Tibial nerve (tissue), 4 donors: ENCODE measurements around the gene GADD45G. TPM values are rescaled to one million over a fixed set of nuclear protein-coding genes. Genes with fewer than 3 reads are reported as not detected.

Source experiments
- DNase-seq, 2 donors: peaks; one replicate each; pipeline ENCODE4 v3.0.0-alpha.2; 2019; ENCODE audit warnings: low spot score in 2 of 2
- H3K27ac ChIP-seq, 4 donors: fragments of 200-600 bp; sonication (generic) in 3 of 4; one replicate each; pipeline ENCODE4 v1.5.1; 2017 to 2019; ENCODE audit warnings: mild to moderate bottlenecking in 1 of 4
- H3K27me3 ChIP-seq, 2 donors: fragments of 200-600 bp; sonication (generic) in 1 of 2; one replicate each; pipeline versions ENCODE4 v1.5.1 to v1.6.0; 2017 to 2019
- H3K36me3 ChIP-seq, 3 donors: fragments of 200-600 bp; sonication (generic); one replicate each; pipeline ENCODE4 v1.5.1; 2018 to 2019
- H3K4me1 ChIP-seq, 4 donors: fragments of 200-600 bp; sonication (generic) in 3 of 4; one replicate each; pipeline ENCODE4 v1.5.1; 2017 to 2019
- H3K4me3 ChIP-seq, 4 donors: fragments of 200-600 bp; sonication (generic) in 3 of 4; one replicate each; pipeline ENCODE4 v1.5.1; 2017 to 2019; ENCODE audit warnings: mild to moderate bottlenecking in 1 of 4, moderate library complexity in 1 of 4
- H3K9me3 ChIP-seq, 4 donors: fragments of 200-600 bp; sonication (generic) in 3 of 4; one replicate each; pipeline ENCODE4 v1.5.1; 2017 to 2019
- CTCF ChIP-seq, 5 experiments: fragments of 200-600 bp in 3 of 5; fragments of 450-650 bp in 2 of 5; sonication (generic) in 3 of 5; IDR thresholded peaks; one replicate each; pipeline ENCODE4 v1.5.1; 2016 to 2019; ENCODE audit warnings: antibody characterized with exemption in 5 of 5, mild to moderate bottlenecking in 3 of 5, moderate library complexity in 2 of 5
- EP300 ChIP-seq, 2 donors: sonication (generic); formaldehyde crosslinking; IDR thresholded peaks; one replicate each; pipeline ENCODE4 v1.6.1; 2017; ENCODE audit warnings: antibody characterized with exemption in 2 of 2, mild to moderate bottlenecking in 1 of 2
- POLR2A ChIP-seq, 2 donors: fragments of 450-650 bp; IDR thresholded peaks; one replicate each; pipeline ENCODE4 v1.6.1; 2017; ENCODE audit warnings: antibody characterized with exemption in 2 of 2, mild to moderate bottlenecking in 2 of 2, moderate library complexity in 2 of 2
- WGBS, 2 donors: methylation state at CpG; one replicate each; pipeline ENCODE4 v1.1.5; 2018; 5-methylcytosine and 5-hydroxymethylcytosine counted together
- total RNA-seq, 4 donors: library from RNA; depleted of rRNA; stranded (reverse); fragments of >200 nt; gene quantifications; one replicate each; pipeline ENCODE4 v1.1.0, GENCODE V29; 2016

Gene GADD45G
- total RNA-seq, 4 donors from 2014 or later, result 5.7 to 45.8 (median 26.8) TPM

- Histone ChIP-seq H3K4me3 (no peak overlapping the region), H3K27me3 (no peaks in the 10 kb centered on the region), H3K9me3 (peaks cover 0 to 5% (median 0%) of the 10 kb centered on the region in 4 donors), H3K36me3 (no peaks in the 10 kb centered on the region), H3K27ac (no peak overlapping the region), H3K4me1 (no peaks in the 10 kb centered on the region)
- TF ChIP-seq CTCF (IDR thresholded peaks at IDR 0.05), result no peak
- WGBS, 2 donors, result 87 to 88% methylated on average over 10 of the region's 10 CpGs
- DNase-seq, result no peak
These were observed 9.4 kb downstream of the GADD45G start for GRCh38 chr9:89613912-89614892.

- Histone ChIP-seq H3K4me3 (no peak overlapping the region), H3K27ac (no peak overlapping the region), H3K9me3 (peaks cover 0 to 5% (median 0%) of the 10 kb centered on the region in 4 donors), H3K4me1 (no peaks in the 10 kb centered on the region), H3K36me3 (no peaks in the 10 kb centered on the region), H3K27me3 (no peaks in the 10 kb centered on the region)
- WGBS, 2 donors, result 91 to 100% methylated on average over 1 to 2 of the region's 2 CpGs
- TF ChIP-seq EP300 (IDR thresholded peaks at IDR 0.05) (no peak), CTCF (IDR thresholded peaks at IDR 0.05) (no peak), POLR2A (IDR thresholded peaks at IDR 0.05) (no peak)
- no peak for DNase-seq
These were observed 10.8 kb downstream of the GADD45G start for GRCh38 chr9:89615661-89616060.

GRCh38 chr9:89616411-89616810 lies 11.6 kb downstream of the GADD45G start:
- peaks cover 0 to 5% (median 0%) of the 10 kb centered on the region in 4 donors for H3K9me3 ChIP-seq
- no peaks in the 10 kb centered on the region for H3K27me3 ChIP-seq
- no peak for DNase-seq
- no peak overlapping the region for H3K27ac ChIP-seq
- 84 to 93% methylated on average over 8 to 9 of the region's 9 CpGs for WGBS, 2 donors
- H3K36me3 ChIP-seq, result no peaks in the 10 kb centered on the region
- TF ChIP-seq EP300 (IDR thresholded peaks at IDR 0.05) (no peak), CTCF (IDR thresholded peaks at IDR 0.05) (no peak), POLR2A (IDR thresholded peaks at IDR 0.05) (no peak)
- no peak overlapping the region for H3K4me3 ChIP-seq
- H3K4me1 ChIP-seq, result no peaks in the 10 kb centered on the region

GRCh38 chr9:89617978-89618377 lies 13.2 kb downstream of the GADD45G start:
- H3K27me3 ChIP-seq, result no peaks in the 10 kb centered on the region
- WGBS, 2 donors, result 88 to 96% methylated on average over 2 of the region's 2 CpGs
- no peak for TF ChIP-seq EP300 (IDR thresholded peaks at IDR 0.05)
- TF ChIP-seq CTCF (IDR thresholded peaks at IDR 0.05), result no peak
- no peaks in the 10 kb centered on the region for H3K36me3 ChIP-seq
- H3K4me3 ChIP-seq, result no peak overlapping the region
- H3K27ac ChIP-seq, result no peak overlapping the region
- H3K4me1 ChIP-seq, result peaks cover 0 to 13% (median 2%) of the 10 kb centered on the region in 4 donors
- no peaks in the 10 kb centered on the region for H3K9me3 ChIP-seq
- no peak for DNase-seq

- no peaks in the 10 kb centered on the region for H3K27me3 ChIP-seq
- TF ChIP-seq EP300 (IDR thresholded peaks at IDR 0.05) (no peak), POLR2A (IDR thresholded peaks at IDR 0.05) (no peak), CTCF (IDR thresholded peaks at IDR 0.05) (no peak)
- no peaks in the 10 kb centered on the region for H3K9me3 ChIP-seq
- peaks cover 0 to 23% (median 2%) of the 10 kb centered on the region in 4 donors for H3K4me1 ChIP-seq
- no peak for DNase-seq
- 95 to 100% methylated on average over 1 of the region's 1 CpG for WGBS, 2 donors
- H3K27ac ChIP-seq, result no peak overlapping the region
- H3K36me3 ChIP-seq, result no peaks in the 10 kb centered on the region
- no peak overlapping the region for H3K4me3 ChIP-seq
These were observed 14.2 kb downstream of the GADD45G start for GRCh38 chr9:89619019-89619418.
